ENCODE results near the gene GABRR2.

GABRR2 gene

DNA sequence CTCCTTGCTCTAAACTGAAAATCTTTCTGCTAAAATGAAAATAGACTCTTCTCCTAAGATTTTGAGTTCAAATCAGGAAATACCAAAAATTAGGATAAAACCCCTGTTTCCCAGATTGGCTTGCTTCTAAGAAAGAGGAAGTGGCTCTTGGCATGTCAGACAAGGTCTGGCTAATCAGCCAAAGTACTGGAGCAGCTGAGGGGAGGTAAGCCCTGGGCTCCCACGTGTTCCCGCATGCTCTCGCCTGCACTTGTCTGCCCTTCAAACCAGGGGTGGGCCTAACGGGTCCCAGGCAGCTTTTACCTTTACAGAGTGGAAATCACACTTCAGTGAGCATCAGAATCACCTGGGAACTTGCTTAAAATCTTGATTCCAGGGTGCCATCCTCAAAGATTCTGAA, 54.8 kb downstream of the GABRR2 start:
- Histone ChIP-seq H3K27ac (no peak overlapping the region), H3K4me3 (no peak overlapping the region)
- peak; percentile 59 for DNase-seq (ENCODE audit: low spot score)
- TF ChIP-seq, protein P1, sequence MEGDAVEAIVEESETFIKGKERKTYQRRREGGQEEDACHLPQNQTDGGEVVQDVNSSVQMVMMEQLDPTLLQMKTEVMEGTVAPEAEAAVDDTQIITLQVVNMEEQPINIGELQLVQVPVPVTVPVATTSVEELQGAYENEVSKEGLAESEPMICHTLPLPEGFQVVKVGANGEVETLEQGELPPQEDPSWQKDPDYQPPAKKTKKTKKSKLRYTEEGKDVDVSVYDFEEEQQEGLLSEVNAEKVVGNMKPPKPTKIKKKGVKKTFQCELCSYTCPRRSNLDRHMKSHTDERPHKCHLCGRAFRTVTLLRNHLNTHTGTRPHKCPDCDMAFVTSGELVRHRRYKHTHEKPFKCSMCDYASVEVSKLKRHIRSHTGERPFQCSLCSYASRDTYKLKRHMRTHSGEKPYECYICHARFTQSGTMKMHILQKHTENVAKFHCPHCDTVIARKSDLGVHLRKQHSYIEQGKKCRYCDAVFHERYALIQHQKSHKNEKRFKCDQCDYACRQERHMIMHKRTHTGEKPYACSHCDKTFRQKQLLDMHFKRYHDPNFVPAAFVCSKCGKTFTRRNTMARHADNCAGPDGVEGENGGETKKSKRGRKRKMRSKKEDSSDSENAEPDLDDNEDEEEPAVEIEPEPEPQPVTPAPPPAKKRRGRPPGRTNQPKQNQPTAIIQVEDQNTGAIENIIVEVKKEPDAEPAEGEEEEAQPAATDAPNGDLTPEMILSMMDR (IDR thresholded peaks at IDR 0.05), result no peak

- Histone ChIP-seq H3K27ac (no peak overlapping the region), H3K4me3 (no peak overlapping the region)
- TF ChIP-seq, protein P1 (IDR thresholded peaks at IDR 0.05), result no peak
- no peak for DNase-seq (ENCODE audit: low spot score)
Observed at GRCh38 chr6:89258912-89259311, 56.2 kb downstream of the GABRR2 start.

GRCh38 chr6:89257781-89258180, 57.3 kb downstream of the GABRR2 start:
- no peak overlapping the region for H3K4me3 ChIP-seq
- peak; percentile 29 for DNase-seq (ENCODE audit: low spot score)
- TF ChIP-seq, protein P1 (IDR thresholded peaks at IDR 0.05), result no peak

GRCh38 chr6:89257346-89257745, 57.8 kb downstream of the GABRR2 start:
- TF ChIP-seq, protein P1 (IDR thresholded peaks at IDR 0.05), result no peak
- no peak for DNase-seq (ENCODE audit: low spot score)
- no peak overlapping the region for H3K27ac ChIP-seq
- no peak overlapping the region for H3K4me3 ChIP-seq

More at GRCh38 chr6:89257781-89258180, 57.3 kb downstream of the GABRR2 start:
- H3K27ac ChIP-seq, result no peak overlapping the region

DNA sequence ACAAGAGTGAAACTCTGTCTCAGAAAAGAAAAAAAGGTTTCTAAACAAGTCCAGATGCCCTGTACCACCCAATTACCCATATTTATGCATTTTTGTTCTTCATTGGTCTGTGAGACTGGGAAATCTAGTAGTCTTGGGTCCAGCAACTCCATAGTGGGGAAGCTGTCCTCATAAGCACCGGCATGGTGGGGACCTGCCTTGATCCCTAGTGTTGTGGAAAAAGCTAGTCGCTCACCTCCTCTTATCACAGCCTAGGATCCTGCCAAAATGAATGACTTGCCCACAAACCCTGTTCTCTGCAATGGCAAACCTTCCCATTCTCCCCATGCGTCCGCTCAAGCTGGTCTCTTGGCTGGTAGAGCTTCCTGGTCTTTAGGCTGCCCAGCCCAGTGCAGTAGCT, 59.7 kb downstream of the GABRR2 start:
- TF ChIP-seq, protein P1 (IDR thresholded peaks at IDR 0.05), result no peak
- H3K4me3 ChIP-seq, result no peak overlapping the region
- DNase-seq (ENCODE audit: low spot score), result peak; percentile 60
- H3K27ac ChIP-seq, result no peak overlapping the region

DNA sequence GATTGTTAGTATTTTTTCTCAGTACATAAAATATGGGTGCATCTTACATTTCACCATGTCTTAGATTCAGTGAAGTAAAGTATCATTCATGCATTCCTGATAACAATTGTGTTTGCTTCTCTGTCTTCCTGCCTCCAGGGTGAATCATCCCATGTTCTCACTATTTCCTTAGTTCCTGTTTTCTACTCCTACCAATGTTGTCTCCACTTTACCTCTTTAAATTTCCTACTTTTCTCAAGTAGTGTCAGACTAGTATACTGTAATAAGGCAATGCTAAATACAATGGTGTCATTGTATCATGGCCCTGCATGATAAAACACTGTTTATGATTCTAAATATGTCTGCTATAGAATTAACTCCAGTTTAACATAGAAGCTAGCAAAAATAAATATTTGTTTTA, 60.5 kb downstream of the GABRR2 start:
- TF ChIP-seq, protein P1 (IDR thresholded peaks at IDR 0.05), result no peak
- Histone ChIP-seq H3K4me3 (no peak overlapping the region), H3K27ac (no peak overlapping the region)
- DNase-seq (ENCODE audit: low spot score), result no peak

DNA sequence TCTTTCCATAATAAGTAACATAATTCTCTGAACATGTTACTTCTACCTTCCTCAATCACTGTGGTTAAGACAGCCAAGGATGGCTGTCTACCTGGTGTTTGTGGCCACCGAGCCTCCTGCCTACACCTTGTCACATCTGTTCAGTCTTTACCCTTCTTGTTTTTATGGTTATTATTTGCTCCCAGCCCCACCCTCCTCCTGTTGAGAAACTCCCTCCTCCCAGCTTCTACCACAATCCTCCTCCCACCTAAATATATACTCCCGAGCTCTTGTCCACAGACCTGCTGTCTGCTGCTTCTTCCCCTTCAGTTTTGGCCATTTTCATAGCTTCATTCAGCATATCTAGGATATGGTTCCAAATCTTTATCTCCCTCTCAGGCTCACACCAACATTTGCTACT, 62.2 kb downstream of the GABRR2 start:
- Histone ChIP-seq H3K27ac (no peak overlapping the region), H3K4me3 (no peak overlapping the region)
- DNase-seq (ENCODE audit: low spot score), result no peak
- TF ChIP-seq, protein P1 (IDR thresholded peaks at IDR 0.05), result no peak
